Activated CD4-positive, alpha-beta memory T cell treated with anti-CD3 and anti-CD28 coated beads for 36 hours (primary cell): Measurements from ENCODE around the gene IRAK2. TPM values are rescaled to one million over a fixed set of nuclear protein-coding genes. Genes with fewer than 3 reads are reported as not detected.

Experiments
- CTCF ChIA-PET: fragments of 350-600 bp; sonication (Branson Sonifier 250); formaldehyde crosslinking; loops from one replicate; lab custom pipeline; 2021; ENCODE audit warnings: antibody characterized with exemption, inconsistent platforms; lab: Charles Lee
- POLR2A ChIA-PET: fragments of 350-600 bp; sonication (Branson Sonifier 250); formaldehyde crosslinking; loops from one replicate; lab custom pipeline; 2021; ENCODE audit warnings: antibody characterized with exemption; lab: Charles Lee
- DNase-seq: peaks from one replicate; pipeline ENCODE4 v3.0.0-alpha.2; 2020
- H3K27ac Mint-ChIP-seq: one replicate; pipeline ENCODE4 v1.8.0; 2021; ENCODE audit warnings: mixed read lengths
- H3K27me3 Mint-ChIP-seq: one replicate; pipeline ENCODE4 v1.8.0; 2021; ENCODE audit warnings: mixed read lengths
- H3K36me3 Mint-ChIP-seq: one replicate; pipeline ENCODE4 v1.8.0; 2021; ENCODE audit warnings: mixed read lengths
- H3K4me1 Mint-ChIP-seq: one replicate; pipeline ENCODE4 v1.8.0; 2021; ENCODE audit warnings: low read depth, mixed read lengths
- H3K4me3 Mint-ChIP-seq: one replicate; pipeline ENCODE4 v1.8.0; 2021; ENCODE audit warnings: mild to moderate bottlenecking, mixed read lengths
- H3K9me3 Mint-ChIP-seq: one replicate; pipeline ENCODE4 v1.8.0; 2021; ENCODE audit warnings: mixed read lengths
- intact Hi-C: fragments of 100-400 bp; cut with micrococcal nuclease; formaldehyde crosslinking; loops from one replicate; pipeline ENCODE4 v1.15.1; 2023
- total RNA-seq, 2 experiments: library from RNA; stranded (reverse); gene quantifications; one replicate each; pipeline ENCODE4 v1.2.3, GENCODE V29; 2021

Gene IRAK2
- total RNA-seq, 2 experiments from 2014 or later, result 7.3 to 8.3 TPM

GRCh38 chr3:10288575-10288960, 123.8 kb downstream of the IRAK2 start:
- H3K36me3 Mint-ChIP-seq, result peaks cover 18% of the 10 kb centered on the region
- peaks cover 32% of the 10 kb centered on the region for H3K4me1 Mint-ChIP-seq
- no peaks in the 10 kb centered on the region for H3K9me3 Mint-ChIP-seq
- H3K27ac Mint-ChIP-seq, result no peak overlapping the region
- ChIA-PET POLR2A (no interaction called here), CTCF (interaction anchor here (1.4 kb wide), 1 partner anchor 35 kb away, joined by 3 read pairs; no protein-coding TSS in a partner anchor)
- intact Hi-C loops, result no loop called here
- H3K4me3 Mint-ChIP-seq, result no peak overlapping the region
- H3K27me3 Mint-ChIP-seq, result no peaks in the 10 kb centered on the region
- no peak for DNase-seq

GRCh38 chr3:10289077-10289476, 124.4 kb downstream of the IRAK2 start:
- CTCF ChIA-PET, result no interaction called here

GRCh38 chr3:10289787-10290355, 125.2 kb downstream of the IRAK2 start:
- peaks cover 16% of the 10 kb centered on the region for H3K36me3 Mint-ChIP-seq
- intact Hi-C loops, result no loop called here
- no peak overlapping the region for H3K4me3 Mint-ChIP-seq
- H3K4me1 Mint-ChIP-seq, result peaks cover 19% of the 10 kb centered on the region
- no peaks in the 10 kb centered on the region for H3K9me3 Mint-ChIP-seq
- no peak for DNase-seq
- no peaks in the 10 kb centered on the region for H3K27me3 Mint-ChIP-seq
- CTCF ChIA-PET, result interaction anchor here (0.6 kb wide), 1 partner anchor 10 kb away, joined by 3 read pairs; no protein-coding TSS in a partner anchor
- no peak overlapping the region for H3K27ac Mint-ChIP-seq
- POLR2A ChIA-PET, result no interaction called here

More at GRCh38 chr3:10289077-10289476, 124.4 kb downstream of the IRAK2 start:
- no peak for DNase-seq
- no peak overlapping the region for H3K4me3 Mint-ChIP-seq
- POLR2A ChIA-PET, result no interaction called here
- peaks cover 27% of the 10 kb centered on the region for H3K4me1 Mint-ChIP-seq
- no peaks in the 10 kb centered on the region for H3K27me3 Mint-ChIP-seq
- H3K36me3 Mint-ChIP-seq, result peaks cover 16% of the 10 kb centered on the region
- H3K27ac Mint-ChIP-seq, result no peak overlapping the region
- H3K9me3 Mint-ChIP-seq, result no peaks in the 10 kb centered on the region
- intact Hi-C loops, result no loop called here

GRCh38 chr3:10290481-10291176, 125.9 kb downstream of the IRAK2 start:
- ChIA-PET POLR2A (no interaction called here), CTCF (interaction anchor here (0.6 kb wide), 1 partner anchor 9 kb away, joined by 3 read pairs; no protein-coding TSS in a partner anchor)
- Mint-ChIP-seq H3K4me3 (no peak overlapping the region), H3K27me3 (no peaks in the 10 kb centered on the region), H3K36me3 (peaks cover 19% of the 10 kb centered on the region), H3K9me3 (no peaks in the 10 kb centered on the region), H3K4me1 (peaks cover 12% of the 10 kb centered on the region), H3K27ac (no peak overlapping the region)
- intact Hi-C loops, result no loop called here
- no peak for DNase-seq

GRCh38 chr3:10291641-10292040, 126.9 kb downstream of the IRAK2 start:
- Mint-ChIP-seq H3K27ac (peak overlapping the region; percentile 28), H3K27me3 (no peaks in the 10 kb centered on the region), H3K9me3 (no peaks in the 10 kb centered on the region), H3K4me3 (no peak overlapping the region), H3K36me3 (peaks cover 23% of the 10 kb centered on the region), H3K4me1 (peaks cover 3% of the 10 kb centered on the region)
- no peak for DNase-seq
- intact Hi-C loops, result no loop called here
- CTCF ChIA-PET, result no interaction called here
- POLR2A ChIA-PET, result no interaction called here

GRCh38 chr3:10292505-10293419, 128.0 kb downstream of the IRAK2 start, which contains the start of gene GHRL:
TSS of gene GHRL (minus strand) at chr3:10292947. CDS start at chr3:10290180, 2,767 bp downstream.
- no peak within 1 kb of the TSS for H3K4me3 Mint-ChIP-seq
- intact Hi-C loops, result no loop called here
- H3K36me3 Mint-ChIP-seq, result peaks cover 21% of the 10 kb centered on the region

More at GRCh38 chr3:10292505-10293419, 128.0 kb downstream of the IRAK2 start, which contains the start of gene GHRL:
- ChIA-PET POLR2A (no interaction called here), CTCF (interaction anchor here (1.3 kb wide), 1 partner anchor 12 kb away, joined by 5 read pairs; no protein-coding TSS in a partner anchor)
- no peak for DNase-seq
- no peaks in the 10 kb centered on the region for H3K4me1 Mint-ChIP-seq
- H3K27me3 Mint-ChIP-seq, result no peaks in the 10 kb centered on the region
- H3K9me3 Mint-ChIP-seq, result no peaks in the 10 kb centered on the region
- H3K27ac Mint-ChIP-seq, result peak within 1 kb of the TSS; percentile 28

Other genes starting within 250 kb of the IRAK2 start
- under 1 TPM; 0.40 to 0.46 TPM for gene IL17RC, start 247.8 kb upstream of the IRAK2 start, total RNA-seq
- gene CRELD1, start 231.1 kb upstream of the IRAK2 start, total RNA-seq, result 10 to 100 TPM; 14.1 to 16.1 TPM
- 1 to 10 TPM; 7.8 to 8.2 TPM for gene PRRT3, start 212.5 kb upstream of the IRAK2 start, total RNA-seq
- 10 to 100 TPM; 35.8 to 39.8 TPM for gene EMC3, start 178.1 kb upstream of the IRAK2 start, total RNA-seq
- 10 to 100 TPM; 83.9 to 89.4 TPM for gene FANCD2, start 138.5 kb upstream of the IRAK2 start, total RNA-seq
- not detected for gene FANCD2OS, start 56.7 kb upstream of the IRAK2 start, total RNA-seq
- gene BRK1, start 49.2 kb upstream of the IRAK2 start, total RNA-seq, result 10 to 100 TPM; 70.3 to 76.1 TPM
- 10 to 100 TPM; 47.0 to 51.3 TPM for gene VHL, start 23.1 kb upstream of the IRAK2 start, total RNA-seq
- 10 to 100 TPM; 36.9 to 39.4 TPM for gene TATDN2, start 83.5 kb downstream of the IRAK2 start, total RNA-seq
- gene GHRL, start 128.0 kb downstream of the IRAK2 start, total RNA-seq, result under 1 TPM in 1 of 2 experiments, not detected in 1; 0.73 TPM
- gene SEC13, start 156.2 kb downstream of the IRAK2 start, total RNA-seq, result 10 to 100 TPM; 95.3 to 95.6 TPM